ENCODE measurements around the gene MAFF.
A peak's percentile ranks its signal among the peaks of the same experiment; 100 is the strongest.

The MAFF gene

GRCh38 chr22:38203855-38204514 is 2.2 kb downstream of the MAFF start:
- peak; percentile 49 for DNase-seq (ENCODE audit: low spot score)

- no peak for DNase-seq (ENCODE audit: low spot score)
Measured at GRCh38 chr22:38204784-38205183, 3.0 kb downstream of the MAFF start.

GRCh38 chr22:38205261-38206128 is 3.7 kb downstream of the MAFF start:
- peak; percentile 83 for DNase-seq (ENCODE audit: low spot score)

GRCh38 chr22:38207898-38208432 is 6.2 kb downstream of the MAFF start:
- DNase-seq (ENCODE audit: low spot score) = no peak

GRCh38 chr22:38208551-38208968 is 6.8 kb downstream of the MAFF start:
- DNase-seq (ENCODE audit: low spot score) = no peak

- no peak for DNase-seq (ENCODE audit: low spot score)
Measured at GRCh38 chr22:38211556-38211955, 9.8 kb downstream of the MAFF start.

GRCh38 chr22:38212442-38212841 is 10.6 kb downstream of the MAFF start:
- DNase-seq (ENCODE audit: low spot score) = no peak

- no peak for DNase-seq (ENCODE audit: low spot score)
Measured at GRCh38 chr22:38213319-38213989, 11.7 kb downstream of the MAFF start.

- DNase-seq (ENCODE audit: low spot score) = no peak
Measured at GRCh38 chr22:38213990-38214301, 12.2 kb downstream of the MAFF start.

- DNase-seq (ENCODE audit: low spot score) = peak; percentile 67
Measured at GRCh38 chr22:38214302-38215056, 12.7 kb downstream of the MAFF start.

- DNase-seq (ENCODE audit: low spot score) = no peak
Measured at GRCh38 chr22:38215156-38216038, 13.6 kb downstream of the MAFF start.

- DNase-seq (ENCODE audit: low spot score) = peak; percentile 92
Measured at GRCh38 chr22:38218661-38219622, 17.1 kb downstream of the MAFF start.

GRCh38 chr22:38219632-38220031 is 17.8 kb downstream of the MAFF start:
- no peak for DNase-seq (ENCODE audit: low spot score)

- no peak for DNase-seq (ENCODE audit: low spot score)
Measured at GRCh38 chr22:38220163-38220562, 18.4 kb downstream of the MAFF start.

- no peak for DNase-seq (ENCODE audit: low spot score)
Measured at GRCh38 chr22:38220653-38221386, 19.0 kb downstream of the MAFF start.

- no peak for DNase-seq (ENCODE audit: low spot score)
Measured at GRCh38 chr22:38221407-38221806, 19.6 kb downstream of the MAFF start.

GRCh38 chr22:38221908-38222796 is 20.4 kb downstream of the MAFF start:
- no peak for DNase-seq (ENCODE audit: low spot score)

GRCh38 chr22:38222797-38223119 is 21.0 kb downstream of the MAFF start:
- no peak for DNase-seq (ENCODE audit: low spot score)
